Mononuclear cell (primary cell): ENCODE data around the gene DRAP1. TPM values are rescaled to one million over a fixed set of nuclear protein-coding genes. Genes with fewer than 3 reads are reported as not detected.

Experiments
- H3K27me3 ChIP-seq: 2 replicates; pipeline ENCODE4 v1.6.0; 2011; ENCODE audit warnings: low read length, control low read depth; ENCODE audit not compliant: insufficient read depth
- H3K4me1 ChIP-seq: 2 replicates; pipeline ENCODE4 v1.5.1; 2011; ENCODE audit warnings: mild to moderate bottlenecking, low read length, control low read depth; ENCODE audit not compliant: insufficient read depth
- H3K4me3 ChIP-seq: 2 replicates; pipeline ENCODE4 v1.5.1; 2011; ENCODE audit warnings: mild to moderate bottlenecking, low read length, moderate library complexity
- H3K9me3 ChIP-seq: 2 replicates; pipeline ENCODE4 v1.5.1; 2011; ENCODE audit warnings: low read depth, mild to moderate bottlenecking, control low read depth, low read length
- total RNA-seq: library from RNA; depleted of rRNA; stranded (reverse); fragments of >200 nt; gene quantifications from one replicate; pipeline ENCODE4 v1.2.3, GENCODE V29; 2012

Gene DRAP1
- total RNA-seq, 1 donor = 65.6 TPM

DNA sequence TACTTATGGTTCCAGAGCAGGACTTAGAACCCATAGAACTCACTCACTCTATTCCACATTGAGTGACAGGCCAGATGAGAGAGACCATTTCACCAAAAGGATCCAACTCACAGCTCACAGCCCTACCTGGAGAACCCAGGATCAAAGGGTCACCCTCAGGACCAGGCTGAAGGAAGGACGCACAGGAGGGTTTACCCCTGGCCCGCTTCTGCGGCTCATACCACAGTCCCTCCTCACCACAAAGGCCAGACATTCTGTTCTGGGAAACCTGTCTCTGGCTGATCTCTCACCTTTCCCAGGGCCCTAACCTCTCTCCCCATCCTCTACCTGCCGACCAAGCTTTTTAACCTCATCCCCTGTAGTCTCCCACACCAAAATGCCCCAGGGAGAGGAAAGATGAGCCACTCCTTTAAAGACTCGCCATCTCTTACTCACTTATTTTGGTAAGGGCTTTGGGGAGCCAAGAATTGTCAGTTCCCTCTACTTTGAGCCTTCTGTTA lies 23.7 kb upstream of the DRAP1 start:
- peaks cover 65% of the 10 kb centered on the region for H3K4me1 ChIP-seq
- no peak overlapping the region for H3K4me3 ChIP-seq
- no peaks in the 10 kb centered on the region for H3K9me3 ChIP-seq
- H3K27me3 ChIP-seq = peaks cover 6% of the 10 kb centered on the region

- peaks cover 6% of the 10 kb centered on the region for H3K27me3 ChIP-seq
- H3K4me3 ChIP-seq = no peak overlapping the region
- peaks cover 63% of the 10 kb centered on the region for H3K4me1 ChIP-seq
- H3K9me3 ChIP-seq = no peaks in the 10 kb centered on the region
Observed at GRCh38 chr11:65896034-65896999, 22.9 kb upstream of the DRAP1 start.

GRCh38 chr11:65897020-65897471 lies 22.2 kb upstream of the DRAP1 start:
- H3K27me3 ChIP-seq = peaks cover 6% of the 10 kb centered on the region
- no peaks in the 10 kb centered on the region for H3K9me3 ChIP-seq
- no peak overlapping the region for H3K4me3 ChIP-seq
- H3K4me1 ChIP-seq = peaks cover 59% of the 10 kb centered on the region

- H3K27me3 ChIP-seq = peaks cover 6% of the 10 kb centered on the region
- H3K4me3 ChIP-seq = peak overlapping the region; percentile 36
- H3K4me1 ChIP-seq = peaks cover 41% of the 10 kb centered on the region
- H3K9me3 ChIP-seq = no peaks in the 10 kb centered on the region
Observed at GRCh38 chr11:65898656-65899355, 20.4 kb upstream of the DRAP1 start.

DNA sequence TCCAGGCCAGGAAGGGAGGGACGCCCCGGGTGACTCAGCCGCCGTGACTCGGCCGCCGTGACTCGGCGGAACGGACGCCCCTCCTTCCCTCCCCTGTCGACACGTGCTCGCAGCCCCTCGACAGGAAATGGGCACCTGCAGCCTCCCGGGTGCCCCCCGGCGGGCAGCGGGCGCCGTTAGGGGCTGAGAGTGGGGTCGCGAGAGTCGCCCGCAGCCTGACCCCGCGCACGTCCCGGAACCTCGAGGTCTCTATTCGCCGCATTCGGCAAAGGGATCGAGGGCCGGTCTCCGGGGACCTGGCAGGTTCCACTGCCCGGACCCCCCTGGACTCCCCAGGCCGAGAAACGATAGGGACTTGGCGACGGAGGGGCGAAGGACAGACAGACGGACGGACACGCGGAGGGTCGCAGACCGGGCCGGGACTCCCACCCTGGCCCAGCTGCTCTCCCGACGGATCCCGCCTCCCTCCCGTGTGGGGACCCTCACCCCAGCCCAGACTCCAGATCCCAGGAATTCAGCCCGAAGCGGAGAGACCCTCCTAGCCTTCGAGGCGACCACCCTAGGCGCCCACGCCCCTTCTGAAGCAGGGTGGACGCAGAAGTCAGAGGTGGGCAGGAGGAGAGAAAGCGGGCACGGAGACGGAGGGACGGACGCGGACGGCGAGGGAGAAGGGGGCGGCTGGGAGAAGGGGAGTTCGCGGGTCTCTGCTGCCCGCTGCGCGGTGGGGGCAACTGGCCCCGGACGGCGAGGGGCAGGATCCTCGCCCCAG lies 19.7 kb upstream of the DRAP1 start:
- H3K27me3 ChIP-seq = peaks cover 6% of the 10 kb centered on the region
- peaks cover 34% of the 10 kb centered on the region for H3K4me1 ChIP-seq
- peak overlapping the region; percentile 36 for H3K4me3 ChIP-seq
- no peaks in the 10 kb centered on the region for H3K9me3 ChIP-seq

DNA sequence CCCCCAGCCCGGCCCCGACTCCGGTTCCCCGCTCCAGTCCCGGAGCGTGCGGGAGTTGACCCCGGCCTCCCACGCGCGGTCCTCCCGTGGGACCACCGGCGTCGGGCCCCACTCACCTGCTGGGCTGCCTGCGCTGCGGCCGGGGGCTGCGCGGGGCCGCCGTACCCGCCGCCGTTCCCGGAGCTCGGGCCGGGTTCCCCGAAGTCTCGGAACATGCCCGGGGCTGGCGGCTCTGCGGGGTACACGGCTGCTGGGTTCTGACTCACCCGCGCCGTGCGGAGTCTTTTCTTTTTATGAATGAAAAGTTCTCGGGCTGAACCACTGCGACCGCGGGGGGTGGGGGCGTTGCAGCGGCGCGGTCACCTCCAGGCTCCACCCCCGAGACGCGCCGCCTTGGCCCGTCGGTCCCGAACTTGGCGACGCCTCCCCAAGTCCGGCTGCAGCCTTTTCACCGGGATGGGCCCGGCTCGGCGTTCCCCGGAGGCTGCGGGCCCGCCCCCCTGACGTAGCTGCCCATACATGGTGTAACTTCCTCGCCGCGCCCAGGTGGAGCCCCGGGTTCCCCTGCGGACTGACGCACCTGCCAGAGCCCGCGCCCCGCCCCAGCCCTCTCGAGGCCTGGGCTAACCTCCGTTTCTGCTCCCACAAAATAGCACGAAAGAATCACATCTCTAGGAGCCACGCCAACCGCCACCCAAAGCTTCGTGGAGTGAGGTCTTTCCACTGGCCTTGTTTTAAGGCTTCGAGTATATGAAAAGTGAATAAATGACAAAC lies 18.9 kb upstream of the DRAP1 start, which contains the start of gene FOSL1:
Gene FOSL1, minus strand, starts transcription at position 264 of the 774 bp plus-strand sequence. Its CDS starts 49 bp downstream, at position 215.
- Histone ChIP-seq H3K27me3 (peaks cover 6% of the 10 kb centered on the region), H3K9me3 (no peaks in the 10 kb centered on the region), H3K4me1 (peaks cover 31% of the 10 kb centered on the region), H3K4me3 (peak within 1 kb of the TSS; percentile 36)

DNA sequence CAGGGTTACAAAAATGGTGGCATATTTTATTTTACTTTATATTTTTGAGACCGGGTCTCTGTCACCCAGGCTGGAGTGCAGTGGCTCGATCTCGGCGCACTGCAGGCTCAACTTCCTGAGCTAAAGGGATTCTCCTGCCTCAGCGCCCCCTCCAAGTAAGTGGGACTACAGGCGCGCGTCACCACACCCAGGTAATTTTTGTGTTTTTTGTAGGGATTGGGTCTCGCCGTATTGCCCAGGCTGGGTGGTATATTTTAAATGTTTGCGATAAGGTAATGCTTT lies 18.4 kb upstream of the DRAP1 start:
- Histone ChIP-seq H3K4me3 (no peak overlapping the region), H3K4me1 (peaks cover 31% of the 10 kb centered on the region), H3K9me3 (no peaks in the 10 kb centered on the region), H3K27me3 (peaks cover 6% of the 10 kb centered on the region)

GRCh38 chr11:65903068-65903481 lies 16.2 kb upstream of the DRAP1 start:
- Histone ChIP-seq H3K4me1 (peaks cover 31% of the 10 kb centered on the region), H3K9me3 (no peaks in the 10 kb centered on the region), H3K27me3 (peaks cover 6% of the 10 kb centered on the region), H3K4me3 (no peak overlapping the region)

DNA sequence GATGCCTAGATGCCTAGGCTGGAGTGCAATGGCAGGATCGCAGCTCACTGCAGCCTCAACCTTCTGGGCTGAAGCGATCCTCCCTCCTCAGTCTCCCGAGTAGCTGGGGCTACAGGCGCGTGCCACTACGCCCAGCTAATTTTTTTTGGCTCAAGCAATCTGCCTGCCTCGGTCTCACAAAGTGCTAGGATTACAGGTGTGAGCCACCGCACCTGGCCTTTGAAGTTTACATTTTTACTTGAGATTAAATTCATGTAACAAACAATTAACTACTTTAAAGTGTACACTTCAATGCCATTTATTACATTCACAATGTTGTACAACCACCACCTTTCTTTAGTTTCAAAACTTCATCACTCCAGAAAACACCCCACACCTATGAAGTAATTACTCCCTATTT lies 15.5 kb upstream of the DRAP1 start:
- Histone ChIP-seq H3K27me3 (peaks cover 6% of the 10 kb centered on the region), H3K4me1 (peaks cover 25% of the 10 kb centered on the region), H3K4me3 (no peak overlapping the region), H3K9me3 (no peaks in the 10 kb centered on the region)

GRCh38 chr11:65906602-65907001 lies 12.6 kb upstream of the DRAP1 start:
- no peak overlapping the region for H3K4me3 ChIP-seq
- no peaks in the 10 kb centered on the region for H3K27me3 ChIP-seq
- H3K9me3 ChIP-seq = no peaks in the 10 kb centered on the region
- H3K4me1 ChIP-seq = peaks cover 2% of the 10 kb centered on the region

DNA sequence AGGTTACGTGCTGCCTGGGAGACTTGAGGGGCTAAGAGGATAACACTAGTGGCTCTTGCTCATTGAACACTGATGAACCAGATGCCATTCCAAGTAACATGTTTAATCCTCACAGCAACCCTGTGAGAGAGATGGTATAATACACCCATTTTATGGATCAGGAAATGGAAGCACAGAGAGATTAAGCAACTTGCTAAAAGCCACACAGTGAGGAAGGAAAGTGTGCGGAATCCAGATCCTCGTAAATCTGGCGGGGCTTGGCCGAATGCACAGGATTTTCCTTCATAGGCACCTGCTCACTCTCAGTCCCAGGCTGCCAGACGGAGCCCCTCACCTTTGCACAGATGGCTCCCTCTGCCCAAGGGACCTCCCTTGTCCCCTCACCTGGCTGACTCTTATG lies 11.3 kb upstream of the DRAP1 start:
- no peaks in the 10 kb centered on the region for H3K9me3 ChIP-seq
- peaks cover 6% of the 10 kb centered on the region for H3K4me1 ChIP-seq
- H3K27me3 ChIP-seq = no peaks in the 10 kb centered on the region
- H3K4me3 ChIP-seq = no peak overlapping the region

DNA sequence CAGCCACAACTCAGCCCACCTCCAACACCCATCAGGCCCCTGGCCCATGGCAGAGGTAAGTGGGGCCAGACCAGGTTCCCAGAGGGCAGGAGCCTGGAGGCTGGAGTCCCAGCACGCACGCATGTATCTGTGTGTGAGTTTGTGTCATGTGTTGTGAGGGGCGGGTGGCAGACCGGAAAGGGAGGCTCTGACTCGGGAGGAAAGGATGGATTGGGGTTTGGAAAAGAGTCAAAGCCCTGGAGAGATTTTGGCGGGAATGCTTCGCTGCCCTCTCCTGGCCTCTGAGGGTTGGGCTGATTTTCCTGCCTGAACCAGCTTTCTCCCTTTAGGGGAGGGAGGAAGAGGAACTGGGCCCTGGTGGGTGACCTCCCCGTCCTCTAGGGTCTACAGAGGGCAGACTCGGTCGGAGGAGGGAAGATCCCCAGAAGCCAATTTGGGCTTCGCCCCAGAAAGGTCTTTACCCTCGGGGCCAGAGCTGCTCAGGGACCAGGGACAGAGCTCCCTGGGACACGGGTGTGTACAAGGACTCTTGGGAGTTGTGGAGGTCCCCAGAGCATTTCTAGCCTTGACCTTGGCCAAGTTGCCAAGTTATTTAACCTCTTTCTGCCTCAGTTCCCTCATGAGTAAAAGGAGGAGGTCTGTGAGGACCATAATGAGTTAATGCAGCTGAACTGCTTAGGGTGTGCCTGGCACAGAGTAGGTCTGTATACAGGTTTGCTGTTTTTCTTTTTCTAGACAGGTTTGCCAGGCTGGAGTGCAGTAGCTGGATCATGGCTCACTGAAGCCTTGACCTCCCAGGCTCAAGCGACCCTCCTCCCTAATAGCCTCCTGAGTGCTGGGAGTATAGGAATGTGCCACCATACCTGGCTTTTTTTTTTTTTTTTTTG lies 7.3 kb upstream of the DRAP1 start:
- Histone ChIP-seq H3K4me1 (peaks cover 33% of the 10 kb centered on the region), H3K9me3 (no peaks in the 10 kb centered on the region), H3K27me3 (no peaks in the 10 kb centered on the region), H3K4me3 (no peak overlapping the region)

DNA sequence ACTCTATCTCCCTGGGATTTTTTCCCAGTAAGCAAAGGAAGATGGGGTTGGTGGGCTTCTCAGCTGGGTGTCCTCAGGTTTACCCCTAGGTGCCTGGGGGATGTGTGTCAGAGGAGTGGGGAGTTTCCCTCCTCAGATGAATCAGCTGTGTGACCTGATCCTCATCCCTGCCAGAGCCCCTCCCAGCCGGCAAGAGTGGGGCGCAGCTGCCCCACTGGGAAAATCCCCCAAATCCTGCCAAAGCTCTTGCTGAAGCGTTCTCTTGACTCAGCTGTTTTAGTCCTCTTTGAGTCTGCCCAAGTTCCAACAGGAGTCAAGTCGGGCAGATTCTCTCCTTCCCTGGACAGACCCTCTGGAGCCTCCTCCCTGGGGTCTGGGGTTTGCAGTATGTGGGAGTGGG lies 6.4 kb upstream of the DRAP1 start:
- H3K4me3 ChIP-seq = no peak overlapping the region
- peaks cover 42% of the 10 kb centered on the region for H3K4me1 ChIP-seq
- H3K9me3 ChIP-seq = no peaks in the 10 kb centered on the region
- no peaks in the 10 kb centered on the region for H3K27me3 ChIP-seq
